ENCODE results near the gene ZNF646. TPM values are rescaled to one million over a fixed set of nuclear protein-coding genes. Genes with fewer than 3 reads are reported as not detected.
A peak's percentile ranks its signal among the peaks of the same experiment; 100 is the strongest.

The ZNF646 gene
- total and polyA plus RNA-seq, 2 of the 13 experiments (the other 11 are each of a cell fraction or from before 2014, with no cell fraction given): 3.4 to 10.9 TPM

DNA sequence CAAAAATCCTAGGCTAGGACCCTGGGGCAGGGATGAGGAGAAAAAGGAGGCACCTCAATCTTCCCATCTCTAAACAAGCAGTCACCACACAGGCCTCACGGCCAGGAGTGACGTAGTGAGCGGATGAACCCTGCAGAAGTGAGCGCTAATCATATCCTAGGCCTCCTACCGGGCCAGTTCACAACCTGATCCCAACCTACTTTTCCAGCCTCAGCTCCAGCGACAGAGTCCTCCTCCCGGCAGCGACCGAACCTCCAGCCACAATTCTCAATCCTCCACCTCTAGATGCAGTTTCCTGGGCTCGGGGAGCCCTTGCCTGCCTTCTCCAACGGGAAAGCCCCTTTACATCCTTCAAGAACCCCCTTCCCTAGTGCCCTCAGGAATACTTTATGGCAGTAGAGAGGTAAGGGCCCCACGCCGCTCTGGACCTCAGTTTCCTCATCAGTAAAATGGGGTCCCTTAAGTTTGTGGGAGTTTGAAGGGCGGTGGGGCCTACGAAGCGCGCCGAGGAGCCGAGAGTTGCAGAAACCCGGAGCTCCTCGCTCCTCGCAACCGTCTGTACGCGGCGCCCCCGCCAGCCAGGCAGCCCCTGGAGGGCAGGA is 1.6 kb upstream of the ZNF646 start (continued):
- TF ChIP-seq HNRNPH1 (optimal IDR thresholded peaks at IDR 0.05; ENCODE audit: low read depth, low read length): no peak
- no peak for TF ChIP-seq PHB2 (IDR thresholded peaks at IDR 0.05; ENCODE audit: partially characterized antibody)
- TF ChIP-seq GATAD2A (CRISPR knock-in tag; IDR thresholded peaks at IDR 0.05): no peak; the same call in 1 of the 2 replicates
- no peak for TF ChIP-seq ZBTB21 (CRISPR knock-in tag; IDR thresholded peaks at IDR 0.05)
- no peak for TF ChIP-seq SOX6 (IDR thresholded peaks at IDR 0.05)
- peak; percentile 23; the same call in 1 of the 2 replicates for TF ChIP-seq SOX6 (CRISPR knock-in tag; IDR thresholded peaks at IDR 0.05)
- 0 out of 2 replicates have a peak, but pooled peaks have one; percentile 50 for TF ChIP-seq ZNF607 (CRISPR knock-in tag; IDR thresholded peaks at IDR 0.05; ENCODE audit: borderline replicate concordance)
- no peak for TF ChIP-seq RFXAP (CRISPR knock-in tag; IDR thresholded peaks at IDR 0.05; ENCODE audit: borderline replicate concordance)
- no peak for TF ChIP-seq ZSCAN30 (CRISPR knock-in tag; IDR thresholded peaks at IDR 0.05)
- no peak for TF ChIP-seq EZH2 (conservative IDR thresholded peaks at IDR 0.05; ENCODE audit: low read depth, low read length)
- TF ChIP-seq NFE2L1 (CRISPR knock-in tag; IDR thresholded peaks at IDR 0.05; ENCODE audit: borderline replicate concordance): no peak
- TF ChIP-seq ZNF550 (CRISPR knock-in tag; IDR thresholded peaks at IDR 0.05; ENCODE audit: borderline replicate concordance): no peak
- no peak for TF ChIP-seq ZNF343 (CRISPR knock-in tag; IDR thresholded peaks at IDR 0.05)
- TF ChIP-seq, protein P1, sequence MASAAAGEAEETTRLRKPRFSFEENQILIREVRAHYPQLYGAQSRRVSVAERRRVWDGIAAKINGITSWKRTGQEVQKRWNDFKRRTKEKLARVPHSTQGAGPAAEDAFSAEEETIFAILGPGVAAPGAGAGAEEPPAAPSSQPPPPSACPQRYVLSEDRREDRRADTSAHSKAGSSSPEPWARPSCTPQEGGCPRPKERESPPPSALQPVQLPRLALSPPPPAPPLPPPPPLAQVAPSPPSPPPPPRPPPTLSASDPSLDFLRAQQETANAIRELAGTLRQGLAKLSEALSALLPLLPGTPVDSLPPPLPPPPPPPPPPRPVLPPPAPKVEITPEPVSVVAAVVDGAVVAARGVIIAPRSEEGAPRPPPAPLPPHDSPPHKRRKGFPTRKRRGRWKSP (CRISPR knock-in tag; IDR thresholded peaks at IDR 0.05): 0 out of 2 replicates have a peak, but pooled peaks have one; percentile 23
- TF ChIP-seq ZMYM2 (CRISPR knock-in tag; IDR thresholded peaks at IDR 0.05): 0 out of 2 replicates have a peak, but pooled peaks have one; percentile 49
- TF ChIP-seq NRL (CRISPR knock-in tag; IDR thresholded peaks at IDR 0.05; ENCODE audit: borderline replicate concordance): peak; percentile 52; the same call in 1 of the 2 replicates
- no peak for TF ChIP-seq HMG20A (CRISPR knock-in tag; IDR thresholded peaks at IDR 0.05; ENCODE audit: borderline replicate concordance)
- no peak for TF ChIP-seq HNRNPUL1 (IDR thresholded peaks at IDR 0.05; ENCODE audit: low read depth, low read length)
- no peak for TF ChIP-seq MAFK (conservative IDR thresholded peaks at IDR 0.05 in 1 of 2, IDR thresholded peaks at IDR 0.05 in 1 of 2; ENCODE audit: low read length in 2 of 2)
- TF ChIP-seq, protein P2, sequence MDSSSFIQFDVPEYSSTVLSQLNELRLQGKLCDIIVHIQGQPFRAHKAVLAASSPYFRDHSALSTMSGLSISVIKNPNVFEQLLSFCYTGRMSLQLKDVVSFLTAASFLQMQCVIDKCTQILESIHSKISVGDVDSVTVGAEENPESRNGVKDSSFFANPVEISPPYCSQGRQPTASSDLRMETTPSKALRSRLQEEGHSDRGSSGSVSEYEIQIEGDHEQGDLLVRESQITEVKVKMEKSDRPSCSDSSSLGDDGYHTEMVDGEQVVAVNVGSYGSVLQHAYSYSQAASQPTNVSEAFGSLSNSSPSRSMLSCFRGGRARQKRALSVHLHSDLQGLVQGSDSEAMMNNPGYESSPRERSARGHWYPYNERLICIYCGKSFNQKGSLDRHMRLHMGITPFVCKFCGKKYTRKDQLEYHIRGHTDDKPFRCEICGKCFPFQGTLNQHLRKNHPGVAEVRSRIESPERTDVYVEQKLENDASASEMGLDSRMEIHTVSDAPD (CRISPR knock-in tag; IDR thresholded peaks at IDR 0.05): no peak
- no peak for TF ChIP-seq FOXP1 (IDR thresholded peaks at IDR 0.05)
- TF ChIP-seq FOXP1 (CRISPR knock-in tag; IDR thresholded peaks at IDR 0.05): no peak
- TF ChIP-seq, protein P3, sequence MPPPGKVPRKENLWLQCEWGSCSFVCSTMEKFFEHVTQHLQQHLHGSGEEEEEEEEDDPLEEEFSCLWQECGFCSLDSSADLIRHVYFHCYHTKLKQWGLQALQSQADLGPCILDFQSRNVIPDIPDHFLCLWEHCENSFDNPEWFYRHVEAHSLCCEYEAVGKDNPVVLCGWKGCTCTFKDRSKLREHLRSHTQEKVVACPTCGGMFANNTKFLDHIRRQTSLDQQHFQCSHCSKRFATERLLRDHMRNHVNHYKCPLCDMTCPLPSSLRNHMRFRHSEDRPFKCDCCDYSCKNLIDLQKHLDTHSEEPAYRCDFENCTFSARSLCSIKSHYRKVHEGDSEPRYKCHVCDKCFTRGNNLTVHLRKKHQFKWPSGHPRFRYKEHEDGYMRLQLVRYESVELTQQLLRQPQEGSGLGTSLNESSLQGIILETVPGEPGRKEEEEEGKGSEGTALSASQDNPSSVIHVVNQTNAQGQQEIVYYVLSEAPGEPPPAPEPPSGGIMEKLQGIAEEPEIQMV (CRISPR knock-in tag; IDR thresholded peaks at IDR 0.05; ENCODE audit: low read depth): no peak
- no peak for TF ChIP-seq XBP1 (CRISPR knock-in tag; IDR thresholded peaks at IDR 0.05)
- no peak for TF ChIP-seq BCL6 (CRISPR knock-in tag; IDR thresholded peaks at IDR 0.05)
- TF ChIP-seq RFXANK (CRISPR knock-in tag; IDR thresholded peaks at IDR 0.05): no peak
- no peak for TF ChIP-seq ATM (IDR thresholded peaks at IDR 0.05; ENCODE audit: borderline replicate concordance)
- TF ChIP-seq ZNF629 (CRISPR knock-in tag; conservative IDR thresholded peaks at IDR 0.05): peak; percentile 90
- TF ChIP-seq ZNF614 (CRISPR knock-in tag; IDR thresholded peaks at IDR 0.05; ENCODE audit: borderline replicate concordance): no peak
- TF ChIP-seq, protein P4, sequence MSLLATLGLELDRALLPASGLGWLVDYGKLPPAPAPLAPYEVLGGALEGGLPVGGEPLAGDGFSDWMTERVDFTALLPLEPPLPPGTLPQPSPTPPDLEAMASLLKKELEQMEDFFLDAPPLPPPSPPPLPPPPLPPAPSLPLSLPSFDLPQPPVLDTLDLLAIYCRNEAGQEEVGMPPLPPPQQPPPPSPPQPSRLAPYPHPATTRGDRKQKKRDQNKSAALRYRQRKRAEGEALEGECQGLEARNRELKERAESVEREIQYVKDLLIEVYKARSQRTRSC (CRISPR knock-in tag; IDR thresholded peaks at IDR 0.05; ENCODE audit: low read depth): no peak
